Stimulated activated CD4-positive, alpha-beta T cell treated with anti-CD3 and anti-CD28 coated beads, Interleukin-15, amount 100 ng/mL, for 1 hour (primary cell): ENCODE data around the gene GGPS1.
A peak's percentile ranks its signal among the peaks of the same experiment; 100 is the strongest.
"Not testable (repeated sequence)": the region's sequence is repeated elsewhere in the genome, so short reads cannot be mapped to it uniquely, and the experiment has no call there.

ENCODE experiments used
- DNase-seq, 2 donors: peaks; one replicate each; pipeline ENCODE4 v3.0.0-alpha.2; 2020; ENCODE audit warnings: low read depth in 1 of 2, low spot score in 1 of 2

GGPS1 gene

DNA sequence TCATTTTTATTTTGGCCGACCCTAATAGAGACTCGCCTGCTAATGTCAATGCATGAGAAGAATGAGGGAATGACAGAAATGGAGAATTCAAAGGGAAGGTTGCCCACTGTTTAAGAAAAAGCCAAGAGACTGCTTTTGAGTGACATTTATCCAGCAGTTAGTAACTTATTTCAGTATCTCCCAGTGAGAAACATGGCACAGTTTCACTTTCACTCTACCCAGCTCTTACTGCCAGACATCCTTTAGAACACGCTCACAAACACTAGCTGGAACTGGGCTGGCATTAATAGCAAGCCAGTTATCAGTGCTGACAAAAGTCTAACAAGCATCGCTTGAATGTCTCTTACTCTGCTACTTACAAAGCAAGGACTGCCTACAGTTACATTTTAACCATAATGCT is 8.5 kb downstream of the GGPS1 start:
- no peak for DNase-seq

DNA sequence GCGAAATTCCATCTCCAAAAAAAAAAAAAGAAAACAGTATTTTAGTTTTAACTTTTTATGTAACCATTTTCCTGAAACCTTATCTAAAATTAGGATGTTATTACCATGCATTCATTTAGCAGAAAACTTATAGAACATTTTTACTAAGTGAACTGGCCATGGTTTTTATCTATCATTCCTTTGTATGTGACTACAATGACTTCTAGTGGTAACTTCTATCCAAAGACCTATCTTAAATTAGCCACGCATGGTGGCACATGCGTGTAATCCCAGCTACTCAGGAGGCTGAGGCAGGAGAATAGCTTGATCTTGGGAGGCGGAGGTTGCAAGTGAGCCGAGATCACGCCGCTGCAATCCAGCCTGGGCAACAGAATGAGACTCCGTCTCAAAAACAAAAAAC is 11.4 kb downstream of the GGPS1 start:
- DNase-seq = no peak

DNA sequence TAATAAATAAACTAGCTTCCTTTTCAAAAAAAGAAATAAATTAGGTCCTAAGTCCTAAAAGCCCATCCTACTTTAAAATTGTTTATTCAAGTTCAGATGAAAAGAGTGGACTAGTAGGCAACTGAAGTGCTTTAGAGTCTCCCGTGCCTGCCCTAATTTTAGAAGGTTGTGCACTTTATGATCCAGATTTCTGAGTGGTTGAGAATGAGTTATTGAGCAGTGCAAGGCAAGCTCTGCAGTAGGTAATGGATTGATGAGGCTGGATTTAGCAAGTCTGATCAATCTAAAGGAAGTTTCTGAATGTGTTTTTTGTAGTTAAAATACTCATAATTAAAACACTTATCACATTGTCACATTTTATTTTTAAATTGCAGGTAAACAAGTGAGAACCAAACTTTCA is 13.0 kb downstream of the GGPS1 start:
- DNase-seq = no peak

DNA sequence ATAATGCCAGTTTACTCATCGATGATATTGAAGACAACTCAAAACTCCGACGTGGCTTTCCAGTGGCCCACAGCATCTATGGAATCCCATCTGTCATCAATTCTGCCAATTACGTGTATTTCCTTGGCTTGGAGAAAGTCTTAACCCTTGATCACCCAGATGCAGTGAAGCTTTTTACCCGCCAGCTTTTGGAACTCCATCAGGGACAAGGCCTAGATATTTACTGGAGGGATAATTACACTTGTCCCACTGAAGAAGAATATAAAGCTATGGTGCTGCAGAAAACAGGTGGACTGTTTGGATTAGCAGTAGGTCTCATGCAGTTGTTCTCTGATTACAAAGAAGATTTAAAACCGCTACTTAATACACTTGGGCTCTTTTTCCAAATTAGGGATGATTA is 13.7 kb downstream of the GGPS1 start:
- no peak for DNase-seq

DNA sequence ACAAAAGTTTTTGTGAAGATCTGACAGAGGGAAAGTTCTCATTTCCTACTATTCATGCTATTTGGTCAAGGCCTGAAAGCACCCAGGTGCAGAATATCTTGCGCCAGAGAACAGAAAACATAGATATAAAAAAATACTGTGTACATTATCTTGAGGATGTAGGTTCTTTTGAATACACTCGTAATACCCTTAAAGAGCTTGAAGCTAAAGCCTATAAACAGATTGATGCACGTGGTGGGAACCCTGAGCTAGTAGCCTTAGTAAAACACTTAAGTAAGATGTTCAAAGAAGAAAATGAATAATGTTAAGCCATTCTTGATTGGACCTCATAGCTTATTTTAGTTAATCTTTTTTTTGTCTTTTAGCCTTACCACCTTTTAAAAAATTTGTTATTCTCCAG is 14.1 kb downstream of the GGPS1 start:
- no peak for DNase-seq

DNA sequence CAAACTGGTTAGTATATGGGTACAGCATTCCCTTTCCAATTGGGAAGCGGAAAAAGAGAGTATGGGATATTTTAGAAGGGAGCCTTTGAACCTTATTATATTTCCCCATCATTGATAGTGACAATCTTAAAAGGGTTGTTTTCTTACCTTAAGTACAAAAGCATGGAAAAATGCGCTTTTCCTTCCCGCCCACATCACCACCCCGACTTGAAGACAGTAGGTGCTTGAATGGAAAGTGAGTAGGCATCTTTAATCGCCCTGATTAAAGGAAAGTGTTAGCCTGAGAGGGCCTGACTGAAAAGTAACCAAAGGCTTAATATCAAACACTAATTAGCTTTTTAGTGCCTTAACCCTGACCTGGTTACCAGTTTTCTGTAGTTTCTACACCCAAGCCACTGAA is 15.4 kb downstream of the GGPS1 start:
- DNase-seq = no peak

DNA sequence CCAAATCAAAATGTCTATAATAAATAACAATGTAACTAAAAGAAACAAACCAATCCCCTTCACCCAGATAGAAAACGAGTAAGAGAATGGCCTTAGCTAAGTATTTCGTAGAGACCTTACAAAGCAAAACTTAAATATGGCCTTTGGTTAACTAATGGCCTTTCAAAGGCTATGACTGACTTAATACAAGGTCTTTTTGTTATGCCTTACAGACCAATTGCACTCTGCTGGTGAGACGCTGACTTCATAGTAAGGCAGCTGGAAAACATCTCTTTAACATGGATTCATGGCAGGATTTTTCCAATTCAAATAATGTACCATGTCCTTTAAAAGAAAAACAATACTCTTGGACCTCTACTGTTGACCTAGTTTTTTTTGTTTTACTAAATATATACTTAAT is 23.1 kb downstream of the GGPS1 start:
- DNase-seq = no peak

DNA sequence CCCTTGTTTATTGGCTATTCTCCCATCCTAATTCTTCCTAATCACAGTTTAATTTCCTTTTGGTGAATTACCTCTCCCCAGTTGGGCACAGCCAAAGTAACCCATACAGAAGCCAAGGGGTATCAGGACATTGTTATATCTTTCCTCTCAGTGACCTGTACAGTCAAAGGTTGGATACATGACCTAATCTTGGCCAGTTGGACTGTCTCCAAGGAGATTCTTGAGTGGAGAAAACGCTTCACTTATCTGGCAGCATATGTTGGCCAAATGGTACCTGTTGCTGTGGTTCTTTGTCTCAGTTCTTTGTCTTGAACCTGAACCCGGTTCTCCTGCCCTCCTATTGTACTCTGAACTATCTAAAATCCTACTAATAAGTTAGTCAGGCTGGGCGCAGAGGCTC is 23.5 kb downstream of the GGPS1 start:
- no peak for DNase-seq

DNA sequence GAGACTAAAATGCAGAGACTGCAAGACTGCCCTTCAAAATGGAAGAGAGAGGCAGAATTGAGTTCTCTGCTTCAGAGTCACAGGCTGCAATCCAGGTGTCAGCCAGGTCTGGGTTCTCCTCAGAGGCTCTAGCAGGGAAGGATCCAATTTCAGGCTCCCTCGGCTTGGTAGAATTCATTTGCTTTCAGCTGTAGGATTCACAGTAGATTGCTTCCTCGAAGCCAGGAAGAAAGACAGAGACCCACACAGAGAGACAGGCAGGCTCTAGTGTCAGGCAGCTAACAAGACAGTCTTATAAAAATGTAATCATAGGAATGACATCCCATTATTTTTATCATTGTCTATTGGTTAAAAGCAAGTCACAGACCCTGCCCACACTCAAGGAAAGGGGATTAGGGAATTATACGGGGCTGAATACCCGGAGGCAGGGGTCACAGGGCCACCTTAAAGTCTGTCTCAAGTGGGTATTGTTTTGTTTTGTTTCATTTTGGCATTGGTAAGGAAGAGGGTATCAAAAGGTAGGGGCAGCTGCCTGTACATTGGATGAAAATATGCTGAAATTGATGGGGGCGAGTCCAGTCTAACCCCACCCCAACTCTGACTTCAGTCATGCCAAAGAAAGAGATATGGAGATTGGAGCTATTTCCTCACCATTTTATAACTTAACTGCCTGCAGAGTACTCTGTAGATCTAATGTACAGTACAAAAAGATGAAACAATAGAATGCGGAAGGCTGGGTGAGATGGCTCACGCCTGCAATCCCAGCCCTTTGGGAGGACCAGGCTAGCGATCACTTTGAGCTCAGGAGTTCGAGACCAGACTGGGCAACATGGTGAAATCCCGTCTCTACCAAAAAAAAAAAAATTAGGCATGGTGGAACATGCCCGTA is 29.4 kb downstream of the GGPS1 start:
- DNase-seq = no peak

DNA sequence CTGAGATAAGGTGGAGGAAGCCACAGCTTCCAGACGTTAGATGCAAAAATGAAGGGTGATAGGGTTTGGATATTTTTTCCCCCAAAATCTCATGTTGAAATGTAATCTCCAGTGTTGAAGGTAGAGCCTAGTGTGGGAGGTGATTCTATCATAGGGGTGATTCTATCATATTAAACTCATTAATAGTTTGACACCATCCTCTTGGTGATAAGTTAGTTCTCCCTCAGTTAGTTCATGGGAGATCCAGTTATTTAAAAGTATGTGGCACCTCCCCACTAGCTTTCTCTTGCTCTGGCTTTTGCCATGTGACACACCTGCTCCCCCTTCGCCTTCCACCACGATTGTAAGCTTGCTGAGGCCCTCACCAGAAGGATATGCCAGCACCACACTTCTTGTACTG is 30.5 kb downstream of the GGPS1 start:
- no peak for DNase-seq

DNA sequence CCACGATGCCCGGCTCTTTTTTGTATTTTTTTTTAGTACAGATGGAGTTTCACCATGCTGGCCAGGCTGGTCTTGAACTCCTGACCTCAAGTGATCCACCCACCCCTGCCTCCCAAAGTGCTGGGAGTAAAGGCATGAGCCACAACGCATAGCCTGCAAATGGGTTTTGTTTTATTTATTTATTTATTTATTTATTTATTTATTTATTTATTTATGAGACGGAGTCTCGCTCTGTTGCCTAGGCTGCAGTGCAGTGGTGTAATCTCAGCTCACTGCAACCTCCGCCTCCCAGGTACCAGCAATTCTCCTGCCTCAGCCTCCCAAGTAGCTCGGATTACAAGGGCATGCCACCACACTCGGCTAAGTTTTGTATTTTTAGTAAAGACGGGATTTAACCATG is 35.8 kb downstream of the GGPS1 start:
- DNase-seq = not testable (repeated sequence)

DNA sequence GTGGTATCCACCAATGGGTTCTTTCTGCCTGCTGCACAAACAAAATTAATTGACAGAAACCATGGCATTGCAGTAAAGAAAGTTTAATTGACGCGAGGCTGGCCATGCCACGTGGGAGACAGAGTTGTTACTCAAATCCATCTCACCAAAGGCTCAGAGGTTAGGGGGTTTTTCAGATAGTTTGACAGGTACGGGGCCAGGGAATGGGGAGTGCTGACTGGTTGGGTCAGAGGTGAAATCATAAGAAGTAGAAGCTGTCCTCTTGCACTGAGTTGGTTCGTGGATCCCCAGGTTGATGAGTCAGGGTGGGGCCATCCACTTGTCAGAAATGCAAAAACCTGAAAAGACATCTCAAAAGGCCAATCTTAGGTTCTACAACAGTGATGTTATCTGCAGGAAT is 37.9 kb downstream of the GGPS1 start:
- no peak for DNase-seq

DNA sequence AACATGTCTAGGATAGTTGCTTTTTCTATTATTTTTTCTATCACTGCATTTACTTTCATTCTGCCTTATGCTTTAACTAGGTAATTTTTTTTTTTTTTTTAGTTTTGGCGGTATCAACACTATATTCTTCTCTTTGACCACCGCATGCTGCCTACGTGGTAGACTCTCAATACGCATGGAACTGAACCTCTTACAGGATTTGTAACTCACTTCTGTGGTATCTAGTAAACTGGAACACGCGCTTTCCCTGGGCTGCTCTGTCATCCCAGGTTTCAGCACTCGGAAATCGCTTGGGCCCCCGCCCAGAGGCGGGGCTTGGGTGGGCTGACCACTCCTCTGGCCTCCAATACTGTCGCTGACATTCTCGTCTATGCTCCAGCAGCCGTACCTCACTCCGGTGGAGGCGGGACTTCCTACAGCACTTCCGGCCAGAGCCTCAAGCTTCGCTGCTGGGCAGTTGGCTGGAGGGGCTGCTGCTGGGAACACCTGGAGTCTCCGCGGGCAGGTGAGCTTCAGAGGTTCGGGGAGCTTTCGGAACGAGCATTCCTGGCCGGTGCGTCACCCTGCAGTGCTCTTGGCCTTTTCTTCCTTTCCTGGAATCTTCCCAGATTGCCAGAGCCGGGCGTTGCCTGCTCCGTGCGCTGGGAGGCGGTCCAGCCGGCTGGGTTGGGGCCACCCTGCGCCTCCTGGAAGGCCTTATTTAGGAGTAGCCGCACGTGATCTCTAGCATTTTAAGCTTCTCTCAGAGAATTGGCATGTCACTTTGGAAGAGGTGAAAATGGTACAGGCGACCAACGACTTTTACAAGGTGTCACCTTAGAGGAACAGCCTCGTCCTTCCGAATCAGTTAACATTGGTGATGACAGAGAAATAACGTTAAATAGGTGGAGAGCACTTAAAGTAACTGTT is 38.9 kb downstream of the GGPS1 start, which contains the start of gene TBCE:
Gene TBCE, plus strand, starts transcription at position 428 of the 909 bp plus-strand sequence. CDS start 12,623 bp downstream, outside the sequence.
- peak; percentile 54 to 78 for DNase-seq

DNA sequence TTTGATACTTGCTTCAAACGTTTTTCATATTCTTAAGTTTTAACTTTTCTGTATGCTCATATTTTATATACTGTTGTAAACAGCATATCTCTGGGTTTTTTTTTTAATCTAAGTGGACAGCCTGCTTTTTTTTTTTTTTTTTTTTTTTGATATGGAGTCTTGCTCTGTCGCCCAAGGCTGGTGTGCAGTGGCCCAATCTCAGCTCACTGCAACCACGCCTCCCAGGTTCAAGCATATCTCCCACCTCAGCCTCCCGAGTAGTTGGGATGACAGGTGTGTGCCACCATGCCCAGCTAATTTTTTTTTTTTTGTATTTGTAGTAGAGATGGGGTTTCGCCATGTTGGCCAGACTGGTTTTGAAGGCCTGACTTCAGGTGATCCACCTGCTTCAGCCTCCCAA is 40.1 kb downstream of the GGPS1 start:
- DNase-seq = no peak

DNA sequence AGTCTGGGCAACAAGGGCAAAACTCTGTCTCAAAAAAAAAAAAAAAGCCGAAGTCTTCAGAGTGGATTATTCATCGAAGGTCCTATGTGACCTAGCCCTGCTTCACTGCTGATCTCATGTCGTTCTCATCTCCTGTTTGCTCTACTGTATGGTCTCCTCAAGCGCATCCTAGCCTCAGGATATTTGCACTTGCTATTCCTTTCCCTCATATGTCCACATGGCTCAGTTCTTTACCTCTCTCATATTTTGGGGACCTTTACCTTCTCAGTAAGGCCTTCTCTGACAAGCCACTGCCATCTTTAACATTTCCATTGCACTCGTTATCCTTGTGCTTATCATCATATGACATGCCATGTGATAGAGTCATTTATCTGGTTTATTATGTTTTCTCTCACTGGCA is 41.4 kb downstream of the GGPS1 start:
- no peak for DNase-seq

DNA sequence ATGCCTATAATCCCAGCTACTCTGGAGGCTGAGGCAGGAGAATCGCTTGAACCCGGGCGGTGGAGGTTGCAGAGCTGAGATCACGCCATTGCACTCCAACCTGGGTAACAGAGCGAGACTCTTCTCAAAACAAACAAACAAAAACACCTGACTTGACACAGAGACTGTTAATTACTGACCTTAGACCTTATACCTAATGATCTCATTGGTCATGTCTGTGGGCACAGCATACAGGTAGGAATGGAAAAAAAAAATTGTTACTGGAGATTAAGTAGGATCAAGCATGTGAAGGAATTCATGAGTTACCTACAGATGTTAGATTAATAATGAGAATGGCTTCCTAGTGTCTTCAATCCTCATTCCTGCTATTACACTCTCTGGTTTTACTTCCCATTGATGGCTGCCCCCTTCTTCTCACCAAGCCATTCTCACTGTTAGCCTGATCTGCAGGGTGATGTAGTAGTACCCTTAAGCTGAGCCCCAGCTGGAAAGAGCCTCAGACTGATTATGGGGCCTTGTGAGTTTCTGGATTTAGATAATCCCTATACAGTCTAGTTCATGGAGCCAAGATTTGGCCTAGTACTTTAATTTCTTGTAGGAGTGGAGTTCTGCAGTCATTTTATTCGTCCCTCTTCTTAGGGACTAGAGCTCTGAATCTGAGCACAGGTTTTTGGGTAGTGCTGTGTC is 47.7 kb downstream of the GGPS1 start:
- DNase-seq = no peak

DNA sequence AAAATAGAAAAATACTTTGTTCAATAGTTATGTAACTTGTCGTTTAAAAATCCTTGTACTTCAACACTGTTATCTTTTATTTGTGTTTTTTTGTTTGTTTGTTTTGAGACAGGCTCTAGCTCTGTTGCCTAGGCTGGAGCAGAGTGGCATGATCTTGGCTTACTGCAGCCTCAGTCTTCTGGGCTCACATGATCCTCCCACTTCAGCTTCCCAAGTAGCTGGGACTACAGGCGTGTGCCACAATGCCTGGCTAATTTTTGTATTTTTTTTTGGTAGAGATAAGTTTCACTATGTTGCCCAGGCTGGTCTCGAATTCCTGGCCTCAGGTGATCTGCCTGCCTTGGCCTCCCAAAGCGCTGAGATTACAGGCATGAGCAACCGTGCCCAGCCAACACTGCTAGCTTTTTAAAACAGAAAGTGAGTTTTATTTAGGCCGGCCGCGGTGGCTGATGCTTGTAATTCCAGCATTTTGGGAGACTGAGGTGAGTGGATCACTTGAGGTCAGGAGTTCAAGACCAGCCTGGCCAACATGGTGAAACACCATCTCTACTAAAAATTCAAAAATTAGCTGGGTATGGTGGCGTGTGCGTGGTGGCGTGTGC is 49.9 kb downstream of the GGPS1 start:
- not testable (repeated sequence) for DNase-seq

DNA sequence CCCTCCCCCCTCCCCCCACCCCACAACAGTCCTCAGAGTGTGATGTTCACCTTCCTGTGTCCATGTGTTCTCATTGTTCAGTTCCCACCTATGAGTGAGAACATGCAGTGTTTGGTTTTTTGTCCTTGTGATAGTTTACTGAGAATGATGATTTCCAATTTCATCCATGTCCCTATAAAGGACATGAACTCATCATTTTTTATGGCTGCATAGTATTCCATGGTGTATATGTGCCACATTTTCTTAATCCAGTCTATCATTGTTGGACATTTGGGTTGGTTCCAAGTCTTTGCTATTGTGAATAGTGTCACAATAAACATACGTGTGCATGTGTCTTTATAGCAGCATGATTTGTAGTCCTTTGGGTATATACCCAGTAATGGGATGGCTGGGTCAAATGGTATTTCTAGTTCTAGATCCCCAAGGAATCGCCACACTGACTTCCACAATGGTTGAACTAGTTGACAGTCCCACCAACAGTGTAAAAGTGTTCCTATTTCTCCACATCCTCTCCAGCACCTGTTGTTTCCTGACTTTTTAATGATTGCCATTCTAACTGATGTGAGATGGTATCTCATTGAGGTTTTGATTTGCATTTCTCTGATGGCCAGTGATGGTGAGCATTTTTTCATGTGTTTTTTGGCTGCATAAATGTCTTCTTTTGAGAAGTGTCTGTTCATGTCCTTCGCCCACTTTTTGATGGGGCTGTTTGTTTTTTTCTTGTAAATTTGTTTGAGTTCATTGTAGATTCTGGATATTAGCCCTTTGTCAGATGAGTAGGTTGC is 53.8 kb downstream of the GGPS1 start:
- not testable (repeated sequence) for DNase-seq

DNA sequence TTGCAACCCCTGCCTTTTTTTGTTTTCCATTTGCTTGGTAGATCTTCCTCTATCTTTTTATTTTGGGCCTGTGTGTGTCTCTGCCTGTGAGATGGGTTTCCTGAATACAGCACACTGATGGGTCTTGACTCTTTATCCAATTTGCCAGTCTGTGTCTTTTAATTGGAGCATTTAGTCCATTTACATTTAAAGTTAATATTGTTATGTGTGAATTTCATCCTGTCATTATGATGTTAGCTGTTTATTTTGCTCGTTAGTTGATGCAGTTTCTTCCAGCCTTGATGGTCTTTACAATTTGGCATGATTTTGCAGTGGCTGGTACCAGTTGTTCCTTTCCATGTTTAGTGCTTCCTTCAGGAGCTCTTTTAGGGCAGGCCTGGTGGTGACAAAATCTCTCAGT is 57.3 kb downstream of the GGPS1 start:
- not testable (repeated sequence) for DNase-seq

DNA sequence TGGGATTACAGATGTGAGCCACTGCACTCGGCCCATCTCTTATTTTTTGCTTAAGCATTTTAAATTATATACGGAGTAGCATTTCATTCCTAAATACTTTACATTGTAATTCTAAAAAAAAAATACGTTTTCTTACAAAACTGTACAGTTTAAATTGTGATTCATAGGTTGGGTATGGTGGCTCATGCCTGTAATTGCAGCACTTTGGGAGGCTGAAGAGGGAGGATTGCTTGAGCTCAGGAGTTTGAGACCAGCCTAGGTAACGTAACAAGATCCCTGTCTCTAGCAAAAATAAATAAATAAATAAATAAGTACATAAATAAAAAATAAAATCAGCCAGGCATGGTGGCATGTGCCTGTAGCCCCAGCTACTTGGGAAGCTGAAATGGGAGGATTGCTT is 63.5 kb downstream of the GGPS1 start:
- no peak for DNase-seq
